Muscle layer of duodenum (tissue), 2 donors: Measurements from ENCODE around the gene NTN1.

Experiments
- H3K27ac ChIP-seq: one replicate; pipeline ENCODE4 v1.7.0; 2013; ENCODE audit warnings: mild to moderate bottlenecking, low read length
- H3K27me3 ChIP-seq: one replicate; pipeline ENCODE4 v1.7.0; 2013; ENCODE audit warnings: low read depth, mild to moderate bottlenecking, control low read depth, low read length
- H3K36me3 ChIP-seq, 2 donors: one replicate each; pipeline ENCODE4 v1.7.0; 2013; ENCODE audit warnings: low read length in 2 of 2, control low read depth in 1 of 2, mild to moderate bottlenecking in 1 of 2; ENCODE audit not compliant: insufficient read depth in 2 of 2, control insufficient read depth in 1 of 2
- H3K4me1 ChIP-seq, 2 donors: one replicate each; pipeline ENCODE4 v1.7.0; 2013; ENCODE audit warnings: low read length in 2 of 2, mild to moderate bottlenecking in 2 of 2, control low read depth in 1 of 2, moderate library complexity in 1 of 2; ENCODE audit not compliant: insufficient read depth in 2 of 2, control insufficient read depth in 1 of 2
- H3K4me3 ChIP-seq, 2 donors: one replicate each; pipeline ENCODE4 v1.7.0; 2013; ENCODE audit warnings: low read length in 2 of 2, low read depth in 1 of 2, mild to moderate bottlenecking in 1 of 2
- H3K9me3 ChIP-seq, 2 donors: one replicate each; pipeline ENCODE4 v1.7.0; 2013; ENCODE audit warnings: low read length in 2 of 2, control low read depth in 1 of 2, mild to moderate bottlenecking in 1 of 2; ENCODE audit not compliant: control insufficient read depth in 1 of 2
- donor health status: healthy.

Gene NTN1

DNA sequence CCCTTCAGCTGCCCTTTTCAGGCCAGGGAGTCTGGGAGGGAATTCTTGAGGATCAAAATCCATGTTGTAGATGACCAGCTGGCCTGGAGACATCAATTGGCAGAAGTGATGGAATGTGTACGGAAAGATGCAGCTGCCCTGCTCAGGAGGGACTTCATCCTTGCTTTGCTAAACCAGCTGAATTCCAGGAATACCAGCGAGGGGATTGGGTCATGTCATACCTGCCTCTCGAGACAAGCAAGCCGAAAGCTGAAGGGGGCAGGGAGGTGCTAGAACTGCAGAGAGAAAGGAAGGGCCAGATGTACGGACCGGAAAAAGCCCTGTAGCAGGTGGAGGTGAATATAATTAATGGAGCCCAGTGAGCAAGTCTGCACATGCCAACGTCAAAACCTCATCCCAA is 25.6 kb upstream of the NTN1 start:
- Histone ChIP-seq H3K4me3 (no peak overlapping the region), H3K9me3 (no peaks in the 10 kb centered on the region), H3K36me3 (no peaks in the 10 kb centered on the region), H3K27ac (no peak overlapping the region), H3K4me1 (no peaks in the 10 kb centered on the region), H3K27me3 (no peaks in the 10 kb centered on the region)

DNA sequence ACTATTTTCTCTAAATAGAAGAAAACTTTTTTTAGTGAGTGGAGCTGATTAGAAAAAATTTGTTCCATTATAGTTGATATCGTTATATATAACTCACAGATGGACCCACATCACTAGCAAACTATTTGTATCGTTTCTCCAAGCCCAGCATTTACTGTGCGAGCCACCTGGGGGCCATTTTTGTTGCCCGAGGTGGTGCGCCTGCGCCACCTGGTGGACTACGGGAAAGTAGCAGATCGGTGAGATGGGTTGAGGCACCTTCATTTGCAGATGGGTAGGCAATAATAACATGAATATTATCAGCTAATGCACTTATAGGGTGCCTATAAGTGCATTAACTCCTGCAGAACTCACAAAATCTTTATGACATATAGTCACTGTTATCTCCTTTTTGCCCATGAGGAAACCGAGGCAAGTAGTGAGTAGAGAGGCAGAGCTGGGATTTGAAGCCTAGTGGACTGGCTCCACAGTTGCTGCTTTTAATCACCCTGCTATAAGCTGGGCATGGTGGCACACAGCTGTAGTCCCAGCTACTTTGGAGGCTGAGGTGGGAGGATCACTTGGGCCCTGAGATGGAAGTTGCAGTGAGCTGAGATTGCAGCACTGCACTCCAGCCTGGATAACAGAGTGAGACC is 23.2 kb upstream of the NTN1 start:
- Histone ChIP-seq H3K9me3 (no peaks in the 10 kb centered on the region), H3K36me3 (no peaks in the 10 kb centered on the region), H3K4me1 (no peaks in the 10 kb centered on the region), H3K4me3 (no peak overlapping the region), H3K27me3 (no peaks in the 10 kb centered on the region), H3K27ac (no peak overlapping the region)

DNA sequence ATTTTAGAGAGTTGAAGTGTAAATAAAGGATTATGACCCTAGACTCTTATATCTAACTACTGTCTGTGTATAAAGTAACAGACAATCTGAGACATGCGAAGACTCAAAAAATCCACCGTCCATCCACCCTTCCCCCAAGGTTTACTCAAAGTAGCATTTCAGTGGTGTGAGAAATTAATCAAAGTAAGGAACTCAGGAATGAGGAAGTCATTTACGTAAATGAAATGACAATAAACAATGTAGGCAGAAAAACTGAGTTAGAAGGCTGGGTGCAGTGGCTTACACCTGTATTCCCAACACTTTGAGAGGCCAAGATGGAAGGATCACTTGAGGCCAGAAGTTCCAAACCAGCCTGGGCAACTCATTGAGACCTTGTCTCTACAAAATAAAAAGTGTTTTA is 19.8 kb upstream of the NTN1 start:
- Histone ChIP-seq H3K36me3 (no peaks in the 10 kb centered on the region), H3K4me1 (peaks cover 0 to 15% of the 10 kb centered on the region in 2 donors), H3K27ac (no peak overlapping the region), H3K27me3 (peaks cover 22% of the 10 kb centered on the region), H3K4me3 (no peak overlapping the region), H3K9me3 (no peaks in the 10 kb centered on the region)

DNA sequence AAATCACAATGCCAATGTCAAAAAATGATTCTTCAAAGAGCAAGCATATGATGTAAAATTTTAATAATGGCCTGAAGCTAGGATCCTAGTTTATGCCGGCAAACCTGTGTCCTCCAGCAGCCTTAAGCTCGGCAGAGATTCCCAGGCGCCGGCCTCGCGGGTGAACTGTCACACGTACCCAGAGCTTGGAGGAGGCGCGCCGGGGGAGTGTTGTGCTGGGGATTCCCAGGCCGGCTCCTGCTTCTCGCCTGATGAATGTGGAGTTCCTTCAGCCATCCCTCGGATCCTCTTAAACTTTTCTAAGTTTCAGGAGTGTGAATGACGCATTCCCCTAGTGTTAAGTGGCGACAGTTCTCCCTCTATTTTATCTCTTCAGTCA is 19.1 kb upstream of the NTN1 start:
- Histone ChIP-seq H3K9me3 (no peaks in the 10 kb centered on the region), H3K27me3 (peaks cover 22% of the 10 kb centered on the region), H3K4me3 (peak overlapping the region; percentile 34 to 70), H3K36me3 (no peaks in the 10 kb centered on the region), H3K27ac (no peak overlapping the region), H3K4me1 (peaks cover 0 to 15% of the 10 kb centered on the region in 2 donors)

DNA sequence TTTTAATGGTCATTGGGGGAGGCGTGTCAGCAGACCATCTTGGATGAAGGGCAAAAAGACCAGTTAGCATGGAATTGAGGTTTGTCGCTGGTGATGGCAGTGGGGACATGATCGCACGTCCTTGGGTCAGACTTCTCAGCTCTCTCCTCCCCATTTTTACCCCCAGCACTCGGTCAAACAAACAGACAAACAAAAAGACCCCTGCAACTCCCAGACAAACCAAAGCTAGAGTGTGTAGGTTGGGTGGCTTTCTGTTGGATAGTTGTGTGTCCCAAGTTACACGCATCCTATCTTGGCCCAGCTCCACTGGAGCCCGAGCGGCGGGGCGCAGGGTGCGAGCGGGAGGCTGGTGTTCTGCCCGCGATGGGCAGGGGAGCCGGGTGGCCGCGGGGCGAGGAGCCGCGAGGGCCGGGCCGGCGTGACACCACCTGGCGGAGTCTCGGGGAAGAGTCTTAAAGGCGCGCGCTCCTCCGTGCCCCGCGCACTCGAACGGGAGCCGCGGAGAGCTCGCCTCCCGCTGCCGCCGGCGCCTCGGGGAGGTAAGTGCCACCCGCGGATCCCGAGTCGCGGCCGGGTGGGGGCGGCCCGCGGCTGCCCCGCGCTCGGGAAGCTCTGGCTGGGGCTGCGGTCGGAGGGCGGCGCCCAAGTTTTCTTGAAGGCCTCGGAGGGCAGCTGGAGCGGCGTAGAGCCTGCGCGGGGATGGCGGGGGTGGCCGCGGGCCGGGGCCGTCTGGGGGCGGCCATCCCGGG is 18.5 kb upstream of the NTN1 start:
- peaks cover 0 to 15% of the 10 kb centered on the region in 2 donors for H3K4me1 ChIP-seq
- peaks cover 22% of the 10 kb centered on the region for H3K27me3 ChIP-seq
- peak overlapping the region; percentile 34 to 70 for H3K4me3 ChIP-seq
- no peaks in the 10 kb centered on the region for H3K9me3 ChIP-seq
- H3K27ac ChIP-seq, result no peak overlapping the region
- H3K36me3 ChIP-seq, result no peaks in the 10 kb centered on the region

DNA sequence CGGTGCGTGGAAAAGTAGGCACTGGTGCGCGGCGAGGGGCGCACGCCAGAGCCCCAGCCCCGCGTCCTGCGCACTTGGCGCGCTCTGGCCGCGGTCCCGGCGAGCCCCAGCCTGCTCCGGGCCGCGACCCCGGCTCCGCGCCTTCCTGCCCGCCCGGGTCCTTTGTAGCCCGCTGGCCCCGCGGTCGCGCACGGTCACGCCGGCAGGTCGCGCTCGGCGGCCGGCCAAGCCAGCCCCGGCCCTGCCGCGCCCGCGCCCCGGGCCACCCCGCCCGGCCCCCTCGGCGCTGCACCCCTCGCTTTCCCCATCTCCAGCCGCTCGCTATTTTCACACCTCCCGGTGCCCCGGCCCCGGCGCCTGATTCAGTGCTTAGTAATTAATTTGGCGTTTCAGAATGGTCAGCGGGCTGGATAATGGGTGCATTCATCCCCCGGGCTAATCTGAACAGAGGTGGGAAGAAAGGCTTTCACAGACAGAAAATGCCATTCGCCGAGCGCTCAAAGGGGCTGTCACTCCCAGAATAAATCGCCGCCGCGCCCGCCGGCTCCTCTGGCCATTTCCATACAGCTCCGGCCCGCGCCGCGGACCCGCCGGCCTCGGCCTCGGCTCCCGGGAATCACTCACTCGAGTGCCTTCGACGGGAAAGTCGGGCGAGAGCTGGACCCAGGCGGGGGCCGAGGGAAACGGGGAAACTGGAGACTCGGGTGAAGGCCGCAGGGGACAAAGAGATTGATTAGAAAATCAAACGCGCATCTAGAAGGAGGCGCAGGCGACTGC is 17.8 kb upstream of the NTN1 start:
- no peak overlapping the region for H3K27ac ChIP-seq
- peak overlapping the region; percentile 18 to 70 for H3K4me3 ChIP-seq
- no peaks in the 10 kb centered on the region for H3K9me3 ChIP-seq
- peaks cover 22% of the 10 kb centered on the region for H3K27me3 ChIP-seq
- no peaks in the 10 kb centered on the region for H3K36me3 ChIP-seq
- H3K4me1 ChIP-seq, result peaks cover 0 to 15% of the 10 kb centered on the region in 2 donors

DNA sequence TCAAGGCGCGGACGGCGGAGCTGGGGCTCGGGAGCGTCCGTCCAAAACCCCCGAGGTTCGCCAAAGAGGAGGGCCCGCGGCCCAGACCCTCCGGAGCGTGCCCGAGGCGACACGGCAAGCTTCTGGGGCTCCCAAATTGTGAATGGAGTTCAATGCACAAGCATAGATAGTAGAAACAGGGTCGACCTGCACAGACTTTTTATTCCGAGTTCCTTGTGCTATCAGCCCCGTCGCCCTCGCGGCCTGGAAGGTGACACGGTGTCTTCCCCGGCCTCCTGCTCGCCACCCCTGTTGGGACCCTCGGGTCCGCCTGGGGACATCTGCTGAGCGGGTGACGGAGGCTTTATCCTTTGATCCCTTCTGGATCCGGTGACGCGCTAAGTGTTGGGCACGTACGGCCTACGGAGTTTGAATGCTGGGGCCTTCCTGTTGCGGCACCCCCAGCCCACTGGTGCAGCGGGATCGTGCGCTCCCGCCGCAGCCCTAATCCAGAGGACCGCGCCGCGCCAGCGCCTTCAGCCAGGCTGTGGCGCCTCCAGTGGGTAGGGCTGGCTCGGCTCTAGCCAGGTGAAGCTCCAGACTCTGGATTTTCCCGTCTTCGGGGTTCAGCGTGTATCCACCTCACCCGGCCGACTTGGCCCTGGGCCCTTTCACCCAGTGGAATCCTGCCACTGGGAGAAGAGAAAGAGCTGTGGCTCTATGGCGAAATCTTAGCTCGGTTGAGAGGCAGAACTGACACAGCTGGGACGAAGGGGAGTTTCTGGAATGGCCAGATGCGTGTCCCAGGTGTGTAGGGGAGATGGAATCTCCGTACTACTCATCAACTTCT is 17.0 kb upstream of the NTN1 start:
- Histone ChIP-seq H3K4me1 (peaks cover 0 to 15% of the 10 kb centered on the region in 2 donors), H3K36me3 (no peaks in the 10 kb centered on the region), H3K27ac (no peak overlapping the region), H3K4me3 (peak overlapping the region; percentile 18 to 70), H3K27me3 (peaks cover 22% of the 10 kb centered on the region), H3K9me3 (no peaks in the 10 kb centered on the region)

DNA sequence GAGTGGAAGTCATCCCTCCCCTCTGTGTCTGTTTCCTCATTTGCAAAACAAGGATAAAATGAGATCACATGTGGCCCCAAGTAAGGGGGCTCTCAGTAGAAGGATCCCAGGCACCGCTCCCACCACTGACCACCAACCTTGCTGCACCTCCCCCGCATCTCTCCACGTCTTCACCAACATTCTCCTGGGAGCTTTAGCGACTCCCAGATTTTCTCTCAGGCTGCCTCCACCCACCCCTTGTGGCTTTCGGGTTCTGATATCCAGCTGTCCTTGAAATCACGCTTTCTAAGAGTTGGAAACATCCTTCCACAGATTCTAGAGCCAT is 16.4 kb upstream of the NTN1 start:
- Histone ChIP-seq H3K9me3 (no peaks in the 10 kb centered on the region), H3K4me1 (peaks cover 0 to 15% of the 10 kb centered on the region in 2 donors), H3K36me3 (no peaks in the 10 kb centered on the region), H3K27me3 (peaks cover 22% of the 10 kb centered on the region), H3K27ac (no peak overlapping the region), H3K4me3 (no peak overlapping the region)

DNA sequence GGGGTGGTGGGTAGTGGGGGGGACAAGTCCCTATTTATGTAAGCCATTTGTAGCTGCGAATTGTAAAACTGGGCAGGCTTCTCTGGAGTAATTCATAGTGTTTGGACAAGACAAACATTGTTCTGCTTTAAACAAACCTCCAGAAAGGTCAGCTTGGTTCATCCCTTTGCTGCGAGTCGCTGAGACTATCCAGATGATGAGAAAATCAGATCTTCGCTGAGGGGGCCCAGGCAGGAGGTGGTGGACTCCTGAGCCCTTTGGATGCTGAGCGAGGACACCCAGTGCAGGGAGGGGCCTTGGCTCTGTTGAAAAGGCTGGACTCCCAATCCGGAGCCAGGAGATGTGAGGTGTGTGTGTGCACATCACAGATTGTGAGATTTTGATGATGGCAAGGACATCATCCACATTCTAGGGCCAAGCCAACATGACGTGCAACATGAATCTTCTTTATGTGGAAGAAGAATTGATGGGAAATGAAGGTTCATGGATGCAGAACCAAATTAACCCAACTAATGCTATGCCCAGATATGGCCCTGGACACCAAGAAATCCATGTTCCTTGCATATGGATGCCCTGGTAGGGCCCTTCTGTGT is 15.0 kb upstream of the NTN1 start:
- peaks cover 0 to 15% of the 10 kb centered on the region in 2 donors for H3K4me1 ChIP-seq

DNA sequence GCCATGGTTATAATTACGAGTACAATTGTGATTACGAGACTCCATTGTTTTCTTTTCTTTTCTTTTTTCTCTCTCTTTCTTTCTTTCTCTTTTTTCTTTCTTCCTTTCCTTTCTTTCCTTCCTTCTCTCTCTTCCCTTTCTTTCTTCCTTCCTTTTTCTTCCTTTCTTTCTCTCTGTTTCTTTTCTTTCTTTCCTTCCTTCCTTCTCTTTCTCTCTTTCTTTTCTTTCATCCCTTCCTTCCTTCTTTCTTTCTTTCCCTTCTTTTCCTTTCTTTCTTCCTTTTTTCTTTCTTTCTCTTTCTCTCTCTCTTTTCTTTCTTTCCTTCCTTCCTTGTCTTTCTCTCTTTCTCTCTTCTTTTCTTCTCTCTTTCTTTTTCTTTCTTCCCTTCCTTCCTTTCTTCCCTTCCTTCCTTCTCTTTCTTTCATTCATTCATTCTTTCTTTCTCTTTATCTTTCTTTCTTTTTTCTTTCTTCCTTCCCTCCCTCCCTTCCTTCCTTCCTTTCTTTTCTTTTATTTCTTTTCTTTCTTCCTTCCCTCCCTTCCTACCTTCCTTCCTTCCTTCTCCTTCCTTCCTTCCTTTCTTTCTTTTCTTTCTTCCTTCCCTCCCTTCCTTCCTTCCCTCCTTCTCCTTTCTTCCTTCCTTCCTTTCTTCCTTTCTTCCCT is 14.1 kb upstream of the NTN1 start:
- Histone ChIP-seq H3K36me3 (no peaks in the 10 kb centered on the region), H3K4me1 (peaks cover 0 to 15% of the 10 kb centered on the region in 2 donors), H3K27me3 (peaks cover 22% of the 10 kb centered on the region), H3K27ac (no peak overlapping the region), H3K4me3 (no peak overlapping the region), H3K9me3 (no peaks in the 10 kb centered on the region)

More for the DNA sequence above, 15.0 kb upstream of the NTN1 start:
- H3K27ac ChIP-seq, result no peak overlapping the region
- H3K4me3 ChIP-seq, result no peak overlapping the region
- peaks cover 22% of the 10 kb centered on the region for H3K27me3 ChIP-seq
- H3K9me3 ChIP-seq, result no peaks in the 10 kb centered on the region
- no peaks in the 10 kb centered on the region for H3K36me3 ChIP-seq
